Measurements from ENCODE around the gene CCDC85C. TPM values are rescaled to one million over a fixed set of nuclear protein-coding genes. Genes with fewer than 3 reads are reported as not detected.

CCDC85C gene
- total RNA-seq, 1 donor from 2014 or later: 16.6 TPM

GRCh38 chr14:99516871-99517642 is 87.0 kb downstream of the CCDC85C start:
- peaks cover 19% of the 10 kb centered on the region for H4K20me1 ChIP-seq (ENCODE audit: insufficient read depth, low read length)
- no peaks in the 10 kb centered on the region for H3K9me3 ChIP-seq (ENCODE audit: insufficient read depth, low read depth, low read length)
- H3K4me1 ChIP-seq (ENCODE audit: insufficient read depth, low read length): peaks cover 3% of the 10 kb centered on the region
- DNase-seq (ENCODE audit: low read depth): no peak
- H3K4me3 ChIP-seq (ENCODE audit: insufficient read depth, low read depth, low read length): no peak overlapping the region
- TF ChIP-seq EZH2 (IDR thresholded peaks at IDR 0.05; ENCODE audit: insufficient read depth, low read length) (no peak), CTCF (IDR thresholded peaks at IDR 0.05; ENCODE audit: insufficient read depth, low read depth, low read length) (no peak)
- H3K36me3 ChIP-seq (ENCODE audit: insufficient read depth, low read length): no peaks in the 10 kb centered on the region
- H3K27ac Mint-ChIP-seq (ENCODE audit: unreplicated experiment): peak overlapping the region; percentile 47
- H3K4me1 Mint-ChIP-seq (ENCODE audit: low read depth, unreplicated experiment): no peaks in the 10 kb centered on the region
- H3K4me2 ChIP-seq (ENCODE audit: low read length): no peak overlapping the region
- H3K27ac ChIP-seq (ENCODE audit: low read depth, low read length): no peak overlapping the region
- H3K79me2 ChIP-seq (ENCODE audit: insufficient read depth, low read length): peaks cover 14% of the 10 kb centered on the region
- H3K9me3 Mint-ChIP-seq (ENCODE audit: unreplicated experiment): no peaks in the 10 kb centered on the region
- peaks cover 2% of the 10 kb centered on the region for H3K36me3 Mint-ChIP-seq (ENCODE audit: low read depth, unreplicated experiment)
- no peak overlapping the region for H2AFZ ChIP-seq (ENCODE audit: low read depth, low read length)
- H3K9ac ChIP-seq (ENCODE audit: low read length): no peak overlapping the region
- no peak for FAIRE-seq
- no peak overlapping the region for H3K4me3 Mint-ChIP-seq (ENCODE audit: unreplicated experiment)
- H3K27me3 Mint-ChIP-seq (ENCODE audit: low read depth, unreplicated experiment): no peaks in the 10 kb centered on the region
- no peaks in the 10 kb centered on the region for H3K27me3 ChIP-seq (ENCODE audit: insufficient read depth, low read length)

- no peaks in the 10 kb centered on the region for H3K9me3 ChIP-seq (ENCODE audit: insufficient read depth, low read depth, low read length)
- peaks cover 19% of the 10 kb centered on the region for H4K20me1 ChIP-seq (ENCODE audit: insufficient read depth, low read length)
- H3K27ac ChIP-seq (ENCODE audit: low read depth, low read length): no peak overlapping the region
- no peak overlapping the region for H3K4me2 ChIP-seq (ENCODE audit: low read length)
- H3K4me1 ChIP-seq (ENCODE audit: insufficient read depth, low read length): peaks cover 6% of the 10 kb centered on the region
- FAIRE-seq (no peak), DNase-seq (ENCODE audit: low read depth) (no peak)
- H3K4me3 ChIP-seq (ENCODE audit: insufficient read depth, low read depth, low read length): no peak overlapping the region
- no peaks in the 10 kb centered on the region for H3K4me1 Mint-ChIP-seq (ENCODE audit: low read depth, unreplicated experiment)
- H3K9me3 Mint-ChIP-seq (ENCODE audit: unreplicated experiment): no peaks in the 10 kb centered on the region
- TF ChIP-seq CTCF (IDR thresholded peaks at IDR 0.05; ENCODE audit: insufficient read depth, low read depth, low read length) (no peak), EZH2 (IDR thresholded peaks at IDR 0.05; ENCODE audit: insufficient read depth, low read length) (no peak)
- H3K9ac ChIP-seq (ENCODE audit: low read length): no peak overlapping the region
- H3K27me3 Mint-ChIP-seq (ENCODE audit: low read depth, unreplicated experiment): no peaks in the 10 kb centered on the region
- H3K79me2 ChIP-seq (ENCODE audit: insufficient read depth, low read length): peaks cover 12% of the 10 kb centered on the region
- H3K27me3 ChIP-seq (ENCODE audit: insufficient read depth, low read length): no peaks in the 10 kb centered on the region
- H3K27ac Mint-ChIP-seq (ENCODE audit: unreplicated experiment): peak overlapping the region; percentile 47
- H3K36me3 ChIP-seq (ENCODE audit: insufficient read depth, low read length): no peaks in the 10 kb centered on the region
- H3K36me3 Mint-ChIP-seq (ENCODE audit: low read depth, unreplicated experiment): peaks cover 2% of the 10 kb centered on the region
- no peak overlapping the region for H3K4me3 Mint-ChIP-seq (ENCODE audit: unreplicated experiment)
- H2AFZ ChIP-seq (ENCODE audit: low read depth, low read length): no peak overlapping the region
Measured at GRCh38 chr14:99516156-99516870, 87.7 kb downstream of the CCDC85C start.
